Measurements from ENCODE around the gene UFSP2.

Gene UFSP2

GRCh38 chr4:185374027-185374426 lies 51.7 kb downstream of the UFSP2 start:
- no peak for DNase-seq (ENCODE audit: low read depth in 1 of 2, low spot score in 1 of 2)
- H3K4me3 ChIP-seq (replicated peaks; ENCODE audit: insufficient read depth, low read length), result no peak overlapping the region
- no peak for TF ChIP-seq SPI1 (IDR thresholded peaks at IDR 0.05; ENCODE audit: borderline replicate concordance, low read depth)
- TF ChIP-seq REST (IDR thresholded peaks at IDR 0.05; ENCODE audit: insufficient replicate concordance, low read depth), result no peak
- no peak for TF ChIP-seq POLR2AphosphoS5 (IDR thresholded peaks at IDR 0.05; ENCODE audit: low read depth)
- no peak for TF ChIP-seq GABPA (IDR thresholded peaks at IDR 0.05; ENCODE audit: low read depth)
- TF ChIP-seq CTCF (IDR thresholded peaks at IDR 0.05; ENCODE audit: insufficient read depth, low read length), result no peak
- H3K27me3 ChIP-seq (ENCODE audit: insufficient read depth, poor library complexity, severe bottlenecking), result peaks cover 2% of the 10 kb centered on the region
- H3K27ac ChIP-seq (replicated peaks), result no peak overlapping the region

GRCh38 chr4:185371702-185372101 lies 54.1 kb downstream of the UFSP2 start:
- TF ChIP-seq GABPA (IDR thresholded peaks at IDR 0.05; ENCODE audit: low read depth), result no peak
- TF ChIP-seq SPI1 (IDR thresholded peaks at IDR 0.05; ENCODE audit: borderline replicate concordance, low read depth), result no peak
- TF ChIP-seq POLR2AphosphoS5 (IDR thresholded peaks at IDR 0.05; ENCODE audit: low read depth), result no peak
- TF ChIP-seq REST (IDR thresholded peaks at IDR 0.05; ENCODE audit: insufficient replicate concordance, low read depth), result no peak
- no peak for TF ChIP-seq CTCF (IDR thresholded peaks at IDR 0.05; ENCODE audit: insufficient read depth, low read length)
- peaks cover 5% of the 10 kb centered on the region for H3K27me3 ChIP-seq (ENCODE audit: insufficient read depth, poor library complexity, severe bottlenecking)
- H3K27ac ChIP-seq (replicated peaks), result no peak overlapping the region
- no peak for DNase-seq (ENCODE audit: low read depth in 1 of 2, low spot score in 1 of 2)
- H3K4me3 ChIP-seq (replicated peaks; ENCODE audit: insufficient read depth, low read length), result no peak overlapping the region

- TF ChIP-seq GABPA (IDR thresholded peaks at IDR 0.05; ENCODE audit: low read depth) (no peak), POLR2AphosphoS5 (IDR thresholded peaks at IDR 0.05; ENCODE audit: low read depth) (no peak), CTCF (IDR thresholded peaks at IDR 0.05; ENCODE audit: insufficient read depth, low read length) (no peak), REST (IDR thresholded peaks at IDR 0.05; ENCODE audit: insufficient replicate concordance, low read depth) (no peak), SPI1 (IDR thresholded peaks at IDR 0.05; ENCODE audit: borderline replicate concordance, low read depth) (no peak)
- Histone ChIP-seq H3K4me3 (replicated peaks; ENCODE audit: insufficient read depth, low read length) (no peak overlapping the region), H3K27me3 (ENCODE audit: insufficient read depth, poor library complexity, severe bottlenecking) (peaks cover 5% of the 10 kb centered on the region), H3K27ac (replicated peaks) (no peak overlapping the region)
- no peak for DNase-seq (ENCODE audit: low read depth in 1 of 2, low spot score in 1 of 2)
Measured at GRCh38 chr4:185370268-185370949, 55.4 kb downstream of the UFSP2 start.
